ENCODE data around the gene RNF152. TPM values are rescaled to one million over a fixed set of nuclear protein-coding genes. Genes with fewer than 3 reads are reported as not detected.

Gene RNF152
- total and polyA plus RNA-seq, 2 of the 4 experiments (the other 2 are of a cell fraction), result 7.5 to 18.5 TPM

DNA sequence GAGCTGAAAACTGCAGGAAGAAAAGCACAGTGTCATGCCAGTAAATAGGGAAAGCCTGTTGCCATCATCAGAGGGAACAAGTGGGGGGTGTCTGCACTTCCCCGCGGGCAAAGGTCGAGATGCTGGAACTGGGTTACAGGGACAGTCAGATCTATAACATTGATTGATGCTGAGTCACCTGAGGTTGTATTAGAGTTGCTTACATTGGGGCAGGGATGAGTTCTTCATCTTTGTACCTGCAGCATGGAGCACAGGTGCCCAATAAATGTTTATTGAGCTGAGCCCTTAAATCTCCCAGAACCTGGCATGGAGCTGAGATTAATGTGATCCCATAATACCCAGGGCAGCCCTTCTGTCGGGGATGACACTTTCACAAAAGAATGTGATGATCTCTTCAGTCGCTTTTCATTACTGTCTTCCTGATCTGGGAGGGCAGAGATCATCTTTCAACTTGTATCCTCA, 5.9 kb upstream of the RNF152 start:
- Histone ChIP-seq H2AK5ac (ENCODE audit: low read depth, low read length) (no peak overlapping the region), H3K56ac (ENCODE audit: extremely low read depth, insufficient read depth, low read length) (no peak overlapping the region), H3K4me2 (ENCODE audit: low read depth, low read length) (no peak overlapping the region), H4K20me1 (ENCODE audit: insufficient read depth, low read length) (no peaks in the 10 kb centered on the region), H2BK120ac (ENCODE audit: low read depth, low read length) (no peak overlapping the region), H3K18ac (ENCODE audit: low read depth, low read length) (no peak overlapping the region), H2BK15ac (ENCODE audit: low read depth, low read length) (no peak overlapping the region), H3K27ac (ENCODE audit: insufficient read depth, low read length) (no peak overlapping the region), H2BK5ac (ENCODE audit: low read depth, low read length, poor library complexity, severe bottlenecking) (no peak overlapping the region), H2AFZ (replicated peaks; ENCODE audit: low read length, poor library complexity) (no peak overlapping the region), H3K4me3 (ENCODE audit: insufficient read depth, low read depth, low read length) (no peak overlapping the region), H3K4ac (ENCODE audit: low read depth, low read length) (no peak overlapping the region), H3K79me1 (ENCODE audit: low read depth in 1 of 2, low read length in 2 of 2) (no peaks in the 10 kb centered on the region), H3K23ac (ENCODE audit: low read depth, low read length) (no peak overlapping the region), H3K27me3 (ENCODE audit: control insufficient read depth, insufficient read depth, low read length) (no peaks in the 10 kb centered on the region), H3K9me3 (ENCODE audit: control insufficient read depth, insufficient read depth, low read length) (no peaks in the 10 kb centered on the region), H3K14ac (replicated peaks; ENCODE audit: low read depth, low read length) (no peak overlapping the region), H4K5ac (ENCODE audit: low read depth, low read length) (no peak overlapping the region), H2BK20ac (ENCODE audit: low read depth, low read length) (no peak overlapping the region), H3K9ac (ENCODE audit: low read depth, low read length) (no peak overlapping the region), H4K8ac (ENCODE audit: low read depth in 2 of 2, low read length in 2 of 2) (no peak overlapping the region), H2AK9ac (replicated peaks; ENCODE audit: low read depth, low read length, poor library complexity) (peak overlapping the region; percentile 76), H4K91ac (ENCODE audit: insufficient read depth, low read depth, low read length) (no peak overlapping the region), H3K9me1 (ENCODE audit: insufficient read depth, low read length) (0 out of 2 replicates have a peak, but pooled peaks cover 5% of the 10 kb centered on the region), H3K4me1 (ENCODE audit: control insufficient read depth, insufficient read depth, low read length) (peaks cover 2% of the 10 kb centered on the region; the same call in 1 of the 2 replicates), H3K36me3 (ENCODE audit: control insufficient read depth, insufficient read depth, low read length) (no peaks in the 10 kb centered on the region)
- ChIA-PET POLR2A (ENCODE audit: unreplicated experiment) (no interaction called here), CTCF (no interaction called here)
- ATAC-seq (ENCODE audit: low read depth) (no peak), DNase-seq (no peak)
- intact Hi-C loops (cut with micrococcal nuclease), result no loop called here
- BruUV-seq (replicated peaks), result no TSS peak
- 44% methylated on average over 3 of the region's 5 CpGs; no CpG with 5 or more reads in 1 of the 2 experiments for WGBS, 2 experiments (ENCODE audit: extremely low coverage in 2 of 2, insufficient read length in 1 of 2)
- dilution Hi-C loops (cut with HindIII; ENCODE audit: low sequenced_read_pairs, unreplicated experiment), result no loop called here
- in situ Hi-C loops (cut with MboI; ENCODE audit: low sequenced_read_pairs), result loop anchor here (5.0 to 10.0 kb wide), 2 partner anchors 234 to 324 kb away; no protein-coding TSS in a partner anchor
- TF ChIP-seq RAD21 (IDR thresholded peaks at IDR 0.05; ENCODE audit: low read length) (no peak), RFX5 (IDR thresholded peaks at IDR 0.05; ENCODE audit: low read depth, low read length) (no peak), FOS (IDR thresholded peaks at IDR 0.05; ENCODE audit: low read depth, low read length) (no peak), BHLHE40 (IDR thresholded peaks at IDR 0.05; ENCODE audit: low read depth, low read length) (no peak)
- TF ChIP-seq, protein P1, sequence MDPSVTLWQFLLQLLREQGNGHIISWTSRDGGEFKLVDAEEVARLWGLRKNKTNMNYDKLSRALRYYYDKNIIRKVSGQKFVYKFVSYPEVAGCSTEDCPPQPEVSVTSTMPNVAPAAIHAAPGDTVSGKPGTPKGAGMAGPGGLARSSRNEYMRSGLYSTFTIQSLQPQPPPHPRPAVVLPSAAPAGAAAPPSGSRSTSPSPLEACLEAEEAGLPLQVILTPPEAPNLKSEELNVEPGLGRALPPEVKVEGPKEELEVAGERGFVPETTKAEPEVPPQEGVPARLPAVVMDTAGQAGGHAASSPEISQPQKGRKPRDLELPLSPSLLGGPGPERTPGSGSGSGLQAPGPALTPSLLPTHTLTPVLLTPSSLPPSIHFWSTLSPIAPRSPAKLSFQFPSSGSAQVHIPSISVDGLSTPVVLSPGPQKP (IDR thresholded peaks at IDR 0.05; ENCODE audit: borderline replicate concordance, low read depth, low read length), result no peak
- TF ChIP-seq, protein P2, sequence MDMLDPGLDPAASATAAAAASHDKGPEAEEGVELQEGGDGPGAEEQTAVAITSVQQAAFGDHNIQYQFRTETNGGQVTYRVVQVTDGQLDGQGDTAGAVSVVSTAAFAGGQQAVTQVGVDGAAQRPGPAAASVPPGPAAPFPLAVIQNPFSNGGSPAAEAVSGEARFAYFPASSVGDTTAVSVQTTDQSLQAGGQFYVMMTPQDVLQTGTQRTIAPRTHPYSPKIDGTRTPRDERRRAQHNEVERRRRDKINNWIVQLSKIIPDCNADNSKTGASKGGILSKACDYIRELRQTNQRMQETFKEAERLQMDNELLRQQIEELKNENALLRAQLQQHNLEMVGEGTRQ (IDR thresholded peaks at IDR 0.05; ENCODE audit: low read depth, low read length), result no peak

Data from IMR-90 (cell line).